Prostate gland (tissue), 2 donors: ENCODE measurements around the gene RHBDL1. TPM values are rescaled to one million over a fixed set of nuclear protein-coding genes. Genes with fewer than 3 reads are reported as not detected.

Experiments
- DNase-seq: peaks from one replicate; pipeline ENCODE4 v3.0.0-alpha.2; 2019; ENCODE audit warnings: low spot score
- H3K27ac ChIP-seq, 2 donors: fragments of 200-600 bp; sonication (generic); 2 replicates each; pipeline ENCODE4 v1.5.1; 2017 to 2019
- H3K27me3 ChIP-seq: fragments of 200-600 bp; sonication (generic); replicated peaks from 2 replicates; pipeline ENCODE4 v1.5.1; 2019; ENCODE audit not compliant: insufficient read depth
- H3K36me3 ChIP-seq, 2 donors: fragments of 200-600 bp; sonication (generic); 1 replicate in 1 of 2; 2 replicates in 1 of 2; pipeline versions ENCODE4 v1.5.1 to v1.8.1; 2017 to 2019
- H3K4me1 ChIP-seq: fragments of 200-600 bp; sonication (generic); replicated peaks from 2 replicates; pipeline ENCODE4 v1.5.1; 2019
- H3K4me3 ChIP-seq, 2 donors: fragments of 200-600 bp; sonication (generic); 2 replicates each; pipeline ENCODE4 v1.5.1; 2017 to 2019
- H3K9me3 ChIP-seq: fragments of 200-600 bp; sonication (generic); 2 replicates; pipeline ENCODE4 v1.5.1; 2017
- CTCF ChIP-seq, 4 experiments: fragments of 200-600 bp in 2 of 4; fragments of 450-650 bp in 2 of 4; sonication (generic) in 2 of 4; IDR thresholded peaks; 1 replicate in 3 of 4; 2 replicates in 1 of 4; pipeline ENCODE4 v1.5.1; 2016 to 2019; ENCODE audit warnings: antibody characterized with exemption in 4 of 4, mild to moderate bottlenecking in 2 of 4, moderate library complexity in 2 of 4
- POLR2A ChIP-seq: fragments of 450-650 bp; IDR thresholded peaks from one replicate; pipeline ENCODE4 v1.6.1; 2016; ENCODE audit warnings: antibody characterized with exemption, mild to moderate bottlenecking
- POLR2AphosphoS5 ChIP-seq: sonication (generic); formaldehyde crosslinking; IDR thresholded peaks from one replicate; pipeline ENCODE4 v1.6.1; 2017; ENCODE audit warnings: antibody characterized with exemption
- WGBS: methylation state at CpG from one replicate; pipeline ENCODE4 v1.1.5; 2018; 5-methylcytosine and 5-hydroxymethylcytosine counted together
- intact Hi-C: fragments of 100-400 bp; cut with DNase I; formaldehyde crosslinking; loops from one replicate; pipeline ENCODE4 v1.14.2; 2022
- total RNA-seq, 2 donors: library from RNA; depleted of rRNA; stranded (reverse); fragments of >200 nt; gene quantifications; one replicate each; pipeline ENCODE4 v1.1.0, GENCODE V29; 2016

Gene RHBDL1
- total RNA-seq, 2 donors from 2014 or later, result 4.5 to 4.9 TPM

GRCh38 chr16:707062-707538 lies 31.6 kb downstream of the RHBDL1 start:
- H3K9me3 ChIP-seq, result no peaks in the 10 kb centered on the region
- peaks cover 22% of the 10 kb centered on the region for H3K27me3 ChIP-seq
- no peak for TF ChIP-seq POLR2AphosphoS5
- TF ChIP-seq CTCF (IDR thresholded peaks at IDR 0.05), result no peak
- TF ChIP-seq POLR2A, result no peak

GRCh38 chr16:708019-708418 lies 32.5 kb downstream of the RHBDL1 start:
- H3K27me3 ChIP-seq, result peaks cover 22% of the 10 kb centered on the region
- TF ChIP-seq CTCF (IDR thresholded peaks at IDR 0.05) (no peak), POLR2A (no peak), POLR2AphosphoS5 (no peak)
- no peaks in the 10 kb centered on the region for H3K9me3 ChIP-seq
- no peak overlapping the region for H3K4me3 ChIP-seq
- DNase-seq, result no peak
- no peaks in the 10 kb centered on the region for H3K36me3 ChIP-seq
- 58% methylated on average over 3 of the region's 3 CpGs for whole genome bisulfite sequencing
- H3K27ac ChIP-seq, result no peak overlapping the region
- intact Hi-C loops, result no loop called here
- H3K4me1 ChIP-seq, result no peaks in the 10 kb centered on the region

More at GRCh38 chr16:707062-707538, 31.6 kb downstream of the RHBDL1 start:
- DNase-seq, result no peak
- Histone ChIP-seq H3K4me1 (no peaks in the 10 kb centered on the region), H3K27ac (no peak overlapping the region), H3K4me3 (no peak overlapping the region), H3K36me3 (no peaks in the 10 kb centered on the region)
- intact Hi-C loops, result no loop called here
- 26% methylated on average over 14 of the region's 14 CpGs for WGBS

- H3K4me1 ChIP-seq, result no peaks in the 10 kb centered on the region
- intact Hi-C loops, result no loop called here
- H3K9me3 ChIP-seq, result no peaks in the 10 kb centered on the region
- peaks cover 22% of the 10 kb centered on the region for H3K27me3 ChIP-seq
- 85% methylated on average over 4 of the region's 4 CpGs for WGBS
- no peak for DNase-seq
- no peak overlapping the region for H3K27ac ChIP-seq
- H3K36me3 ChIP-seq, result no peaks in the 10 kb centered on the region
- H3K4me3 ChIP-seq, result no peak overlapping the region
- TF ChIP-seq POLR2A (no peak), POLR2AphosphoS5 (no peak), CTCF (IDR thresholded peaks at IDR 0.05) (no peak)
Measured at GRCh38 chr16:708959-709358, 33.5 kb downstream of the RHBDL1 start.

GRCh38 chr16:709566-710499 lies 34.4 kb downstream of the RHBDL1 start:
- TF ChIP-seq POLR2AphosphoS5, result no peak
- no peak for TF ChIP-seq POLR2A
- TF ChIP-seq CTCF (IDR thresholded peaks at IDR 0.05), result no peak
- Histone ChIP-seq H3K27me3 (peaks cover 16% of the 10 kb centered on the region), H3K4me1 (peaks cover 4% of the 10 kb centered on the region), H3K27ac (no peak overlapping the region), H3K36me3 (no peaks in the 10 kb centered on the region), H3K4me3 (no peak overlapping the region), H3K9me3 (no peaks in the 10 kb centered on the region)
- intact Hi-C loops, result loop anchor here (5.0 kb wide), 2 partner anchors 77 to 342 kb away; partner anchors contain the start of genes CHTF18 and RPUSD1
- WGBS, result 15% methylated on average over 26 of the region's 30 CpGs
- no peak for DNase-seq
